Measurements from ENCODE around the gene TMEM44.
A peak's percentile ranks its signal among the peaks of the same experiment; 100 is the strongest.

Gene TMEM44

GRCh38 chr3:194604837-194605236 is 28.4 kb downstream of the TMEM44 start:
- Histone ChIP-seq H3K4me2 (ENCODE audit: low read depth, low read length, poor library complexity, severe bottlenecking) (no peak overlapping the region), H3K4me3 (ENCODE audit: low read length, poor library complexity, severe bottlenecking) (no peak overlapping the region), H3K4me1 (ENCODE audit: insufficient read depth, low read length, poor library complexity, severe bottlenecking) (no peaks in the 10 kb centered on the region), H3K36me3 (ENCODE audit: insufficient read depth, low read length) (peaks cover 5% of the 10 kb centered on the region; the same call in 1 of the 2 replicates), H3K9ac (ENCODE audit: low read depth, low read length, poor library complexity, severe bottlenecking) (no peak overlapping the region), H2AFZ (ENCODE audit: low read length) (no peak overlapping the region), H4K20me1 (ENCODE audit: insufficient read depth, low read length, poor library complexity, severe bottlenecking) (no peaks in the 10 kb centered on the region), H3F3A (ENCODE audit: low read depth) (no peaks in the 10 kb centered on the region), H3K27me3 (ENCODE audit: insufficient read depth, low read length, poor library complexity, severe bottlenecking) (no peaks in the 10 kb centered on the region), H3K79me2 (ENCODE audit: insufficient read depth, low read length) (no peaks in the 10 kb centered on the region), H3K9me2 (replicated peaks; ENCODE audit: low read depth, low read length) (no peaks in the 10 kb centered on the region), H3K9me3 (ENCODE audit: insufficient read depth, low read depth, low read length) (no peaks in the 10 kb centered on the region)
- peak; percentile 62 for TF ChIP-seq CTCF (conservative IDR thresholded peaks at IDR 0.05; ENCODE audit: low read length)
- no peak for TF ChIP-seq EZH2phosphoT487 (IDR thresholded peaks at IDR 0.05; ENCODE audit: borderline replicate concordance)

- peaks cover 5% of the 10 kb centered on the region; the same call in 1 of the 2 replicates for H3K36me3 ChIP-seq (ENCODE audit: insufficient read depth, low read length)
- no peak overlapping the region for H3K4me2 ChIP-seq (ENCODE audit: low read depth, low read length, poor library complexity, severe bottlenecking)
These were observed 29.1 kb downstream of the TMEM44 start for GRCh38 chr3:194604126-194604525.

GRCh38 chr3:194602669-194603171 is 30.5 kb downstream of the TMEM44 start:
- Histone ChIP-seq H4K20me1 (ENCODE audit: insufficient read depth, low read length, poor library complexity, severe bottlenecking) (no peaks in the 10 kb centered on the region), H3K4me3 (ENCODE audit: low read length, poor library complexity, severe bottlenecking) (no peak overlapping the region), H3K9ac (ENCODE audit: low read depth, low read length, poor library complexity, severe bottlenecking) (no peak overlapping the region), H3K9me2 (replicated peaks; ENCODE audit: low read depth, low read length) (no peaks in the 10 kb centered on the region), H3F3A (ENCODE audit: low read depth) (no peaks in the 10 kb centered on the region), H3K79me2 (ENCODE audit: insufficient read depth, low read length) (no peaks in the 10 kb centered on the region), H3K27me3 (ENCODE audit: insufficient read depth, low read length, poor library complexity, severe bottlenecking) (no peaks in the 10 kb centered on the region), H3K9me3 (ENCODE audit: insufficient read depth, low read depth, low read length) (no peaks in the 10 kb centered on the region), H2AFZ (ENCODE audit: low read length) (no peak overlapping the region), H3K4me1 (ENCODE audit: insufficient read depth, low read length, poor library complexity, severe bottlenecking) (no peaks in the 10 kb centered on the region), H3K36me3 (ENCODE audit: insufficient read depth, low read length) (peaks cover 5% of the 10 kb centered on the region; the same call in 1 of the 2 replicates), H3K4me2 (ENCODE audit: low read depth, low read length, poor library complexity, severe bottlenecking) (no peak overlapping the region)
- TF ChIP-seq CTCF (conservative IDR thresholded peaks at IDR 0.05; ENCODE audit: low read length) = no peak
- TF ChIP-seq EZH2phosphoT487 (IDR thresholded peaks at IDR 0.05; ENCODE audit: borderline replicate concordance) = no peak

More at GRCh38 chr3:194604126-194604525, 29.1 kb downstream of the TMEM44 start:
- Histone ChIP-seq H3K27me3 (ENCODE audit: insufficient read depth, low read length, poor library complexity, severe bottlenecking) (no peaks in the 10 kb centered on the region), H3K4me1 (ENCODE audit: insufficient read depth, low read length, poor library complexity, severe bottlenecking) (no peaks in the 10 kb centered on the region), H3K79me2 (ENCODE audit: insufficient read depth, low read length) (no peaks in the 10 kb centered on the region), H2AFZ (ENCODE audit: low read length) (no peak overlapping the region), H3K9me2 (replicated peaks; ENCODE audit: low read depth, low read length) (no peaks in the 10 kb centered on the region), H3F3A (ENCODE audit: low read depth) (no peaks in the 10 kb centered on the region), H3K4me3 (ENCODE audit: low read length, poor library complexity, severe bottlenecking) (no peak overlapping the region), H3K9me3 (ENCODE audit: insufficient read depth, low read depth, low read length) (no peaks in the 10 kb centered on the region), H4K20me1 (ENCODE audit: insufficient read depth, low read length, poor library complexity, severe bottlenecking) (no peaks in the 10 kb centered on the region), H3K9ac (ENCODE audit: low read depth, low read length, poor library complexity, severe bottlenecking) (no peak overlapping the region)
- TF ChIP-seq EZH2phosphoT487 (IDR thresholded peaks at IDR 0.05; ENCODE audit: borderline replicate concordance) = no peak
- no peak for TF ChIP-seq CTCF (conservative IDR thresholded peaks at IDR 0.05; ENCODE audit: low read length)

Data from Loucy (cell line).